K562 (cell line): ENCODE results near the gene SFT2D2. TPM values are rescaled to one million over a fixed set of nuclear protein-coding genes. Genes with fewer than 3 reads are reported as not detected.
A peak's percentile ranks its signal among the peaks of the same experiment; 100 is the strongest.

Experiments
- ATF7 ChIP-seq: fragments of 450-650 bp; IDR thresholded peaks from 2 replicates; pipeline ENCODE4 v1.7.1; 2014; ENCODE audit warnings: mild to moderate bottlenecking, moderate library complexity
- CHAMP1 ChIP-seq: fragments of 450-650 bp; IDR thresholded peaks from 2 replicates; pipeline ENCODE4 v1.6.1; 2016; ENCODE audit warnings: mild to moderate bottlenecking
- JUND ChIP-seq, 2 experiments: IDR thresholded peaks; 2 replicates in 1 of 2; 3 replicates in 1 of 2; pipeline ENCODE4 v1.6.1; 2011; ENCODE audit warnings: borderline replicate concordance in 2 of 2, low read depth in 2 of 2, low read length in 2 of 2, improper control_type of control experiment in 1 of 2, missing biosample characterization in 1 of 2, missing genetic modification characterization in 1 of 2, missing genetic modification reagents in 1 of 2
- RBBP5 ChIP-seq: fragments of 200-600 bp; sonication (generic); IDR thresholded peaks from 2 replicates; pipeline ENCODE4 v1.6.1; 2012; ENCODE audit warnings: borderline replicate concordance, mild to moderate bottlenecking, low read length, control low read depth, inconsistent platforms; ENCODE audit not compliant: insufficient read depth, poor library complexity, severe bottlenecking
- SMARCE1 ChIP-seq: fragments of 450-650 bp; IDR thresholded peaks from 2 replicates; pipeline ENCODE4 v1.7.1; 2016; ENCODE audit warnings: mild to moderate bottlenecking
- STAT6 ChIP-seq: sonication (generic); formaldehyde crosslinking; IDR thresholded peaks from 2 replicates; pipeline ENCODE4 v1.8.1; 2023; ENCODE audit warnings: mild to moderate bottlenecking, missing genetic modification reagents
- THRAP3 ChIP-seq: fragments of 450-650 bp; IDR thresholded peaks from 2 replicates; pipeline ENCODE4 v1.6.1; 2016; ENCODE audit warnings: mild to moderate bottlenecking, inconsistent platforms, borderline replicate concordance
- ZNF408 ChIP-seq: fragments of 250-450 bp; sonication (Bioruptor Pico); IDR thresholded peaks from 2 replicates; pipeline ENCODE4 v1.4.0; 2020; ENCODE audit warnings: low read depth, mild to moderate bottlenecking, moderate library complexity
- polyA plus RNA-seq, 8 experiments: library from polyadenylated mRNA; depleted of rRNA in 4 of 8; stranded (reverse) in 5 of 8; unstranded in 3 of 8; fragments of >200 nt; fragmentation: Nextera tagmentation in 2 of 8; fragmentation: Illumina TruSeq in 1 of 8; extraction: Ambion mirVana in 2 of 8; extraction: Trizol in 1 of 8; gene quantifications; 2 replicates each; pipeline versions ENCODE4 v1.2.1 to v1.2.3, GENCODE V29; 2011 to 2014; ENCODE audit warnings: inconsistent platforms in 1 of 8, missing spikeins in 1 of 8
- total RNA-seq, 7 experiments: library from RNA; depleted of rRNA in 6 of 7; stranded (reverse); fragments of >200 nt in 6 of 7; fragmentation: Illumina TruSeq in 2 of 7; extraction: Trizol in 2 of 7; gene quantifications; 2 replicates each; pipeline versions ENCODE4 v1.2.1 to v1.2.3, GENCODE V29; 2011 to 2021; ENCODE audit warnings: low replicate concordance in 1 of 7
- TF ChIP-seq, protein P1 (sequence below), 2 experiments: fragments of 450-650 bp; IDR thresholded peaks; 2 replicates each; pipeline ENCODE4 v1.6.1; 2016; ENCODE audit warnings: mild to moderate bottlenecking in 2 of 2, borderline replicate concordance in 1 of 2, low read depth in 1 of 2, moderate library complexity in 1 of 2
- TF ChIP-seq, protein P2 (sequence below): fragments of 450-650 bp; formaldehyde crosslinking; IDR thresholded peaks from 2 replicates; pipeline ENCODE4 v1.4.0; 2020; ENCODE audit warnings: mild to moderate bottlenecking, moderate library complexity

The SFT2D2 gene
- total and polyA plus RNA-seq, 9 of the 15 experiments (the other 6 are each of a cell fraction or from before 2014, with no cell fraction given) = 3.4 to 50.1 (median 21.6) TPM

- TF ChIP-seq RBBP5 (no peak), SMARCE1 (peak; percentile 97), JUND (IDR thresholded peaks at IDR 0.05; ENCODE audit: borderline replicate concordance, low read depth, low read length) (peak; percentile 62; the same call in 1 of the 2 replicates), JUND (tag; IDR thresholded peaks at IDR 0.05; ENCODE audit: borderline replicate concordance, low read depth, low read length) (peak; percentile 53; the same call in 2 of the 3 replicates), STAT6 (CRISPR knock-in tag) (no peak), THRAP3 (no peak), ATF7 (0 out of 2 replicates have a peak, but pooled peaks have one; percentile 41), CHAMP1 (peak; percentile 66), ZNF408 (CRISPR knock-in tag) (no peak)
- TF ChIP-seq, protein P1, sequence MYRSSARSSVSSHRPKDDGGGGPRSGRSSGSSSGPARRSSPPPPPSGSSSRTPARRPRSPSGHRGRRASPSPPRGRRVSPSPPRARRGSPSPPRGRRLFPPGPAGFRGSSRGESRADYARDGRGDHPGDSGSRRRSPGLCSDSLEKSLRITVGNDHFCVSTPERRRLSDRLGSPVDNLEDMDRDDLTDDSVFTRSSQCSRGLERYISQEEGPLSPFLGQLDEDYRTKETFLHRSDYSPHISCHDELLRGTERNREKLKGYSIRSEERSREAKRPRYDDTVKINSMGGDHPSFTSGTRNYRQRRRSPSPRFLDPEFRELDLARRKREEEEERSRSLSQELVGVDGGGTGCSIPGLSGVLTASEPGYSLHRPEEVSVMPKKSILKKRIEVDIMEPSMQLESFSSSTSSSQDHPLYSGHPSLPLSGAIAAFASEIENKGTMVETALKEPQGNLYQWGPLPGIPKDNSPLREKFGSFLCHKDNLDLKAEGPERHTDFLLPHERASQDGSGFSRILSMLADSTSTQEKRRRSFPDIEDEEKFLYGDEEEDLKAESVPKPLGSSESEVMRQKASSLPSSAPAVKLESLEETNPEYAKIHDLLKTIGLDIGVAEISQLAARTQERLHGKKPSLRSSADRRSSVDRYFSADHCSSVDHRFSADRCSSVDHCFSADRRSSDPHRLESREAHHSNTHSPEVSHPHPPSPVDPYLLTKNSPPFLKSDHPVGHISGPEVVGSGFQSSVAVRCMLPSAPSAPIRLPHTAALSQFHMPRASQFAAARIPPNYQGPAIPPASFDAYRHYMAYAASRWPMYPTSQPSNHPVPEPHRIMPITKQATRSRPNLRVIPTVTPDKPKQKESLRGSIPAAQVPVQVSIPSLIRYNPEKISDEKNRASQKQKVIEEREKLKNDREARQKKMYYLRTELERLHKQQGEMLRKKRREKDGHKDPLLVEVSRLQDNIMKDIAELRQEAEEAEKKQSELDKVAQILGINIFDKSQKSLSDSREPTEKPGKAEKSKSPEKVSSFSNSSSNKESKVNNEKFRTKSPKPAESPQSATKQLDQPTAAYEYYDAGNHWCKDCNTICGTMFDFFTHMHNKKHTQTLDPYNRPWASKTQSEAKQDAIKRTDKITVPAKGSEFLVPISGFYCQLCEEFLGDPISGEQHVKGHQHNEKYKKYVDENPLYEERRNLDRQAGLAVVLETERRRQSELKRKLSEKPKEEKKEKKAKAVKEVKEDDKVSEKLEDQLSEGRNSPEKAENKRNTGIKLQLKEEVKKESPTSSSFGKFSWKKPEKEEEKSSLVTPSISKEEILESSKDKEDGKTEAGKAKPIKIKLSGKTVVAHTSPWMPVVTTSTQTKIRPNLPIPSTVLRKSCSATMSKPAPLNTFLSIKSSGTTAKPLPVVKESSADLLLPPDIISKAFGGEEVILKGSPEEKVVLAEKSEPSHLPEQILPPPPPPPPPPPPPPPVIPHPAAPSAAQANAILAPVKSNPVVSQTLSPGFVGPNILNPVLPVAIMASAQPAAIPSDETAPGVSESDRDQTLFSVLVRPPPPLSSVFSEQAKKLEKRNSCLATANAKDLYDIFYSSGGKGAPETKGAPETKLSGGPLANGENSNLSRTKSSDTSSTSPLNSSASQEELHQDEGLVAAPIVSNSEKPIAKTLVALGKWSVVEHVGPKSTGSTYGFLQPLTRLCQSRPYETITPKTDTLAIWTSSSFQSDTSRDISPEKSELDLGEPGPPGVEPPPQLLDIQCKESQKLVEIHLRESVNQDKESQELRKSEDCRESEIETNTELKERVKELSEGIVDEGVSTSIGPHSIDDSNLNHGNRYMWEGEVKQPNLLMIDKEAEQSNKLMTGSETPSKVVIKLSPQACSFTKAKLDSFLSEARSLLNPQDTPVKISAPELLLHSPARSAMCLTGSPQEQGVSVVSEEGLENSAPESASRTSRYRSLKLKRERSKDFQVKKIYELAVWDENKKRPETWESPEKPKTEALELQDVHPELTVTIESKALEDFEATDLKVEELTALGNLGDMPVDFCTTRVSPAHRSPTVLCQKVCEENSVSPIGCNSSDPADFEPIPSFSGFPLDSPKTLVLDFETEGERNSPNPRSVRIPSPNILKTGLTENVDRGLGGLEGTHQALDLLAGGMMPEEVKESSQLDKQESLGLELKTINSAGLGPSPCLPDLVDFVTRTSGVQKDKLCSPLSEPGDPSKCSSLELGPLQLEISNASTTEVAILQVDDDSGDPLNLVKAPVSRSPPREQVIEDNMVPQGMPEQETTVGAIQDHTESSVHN (IDR thresholded peaks at IDR 0.05; ENCODE audit: borderline replicate concordance in 1 of 2, low read depth in 1 of 2) = no peak
- TF ChIP-seq, protein P2, sequence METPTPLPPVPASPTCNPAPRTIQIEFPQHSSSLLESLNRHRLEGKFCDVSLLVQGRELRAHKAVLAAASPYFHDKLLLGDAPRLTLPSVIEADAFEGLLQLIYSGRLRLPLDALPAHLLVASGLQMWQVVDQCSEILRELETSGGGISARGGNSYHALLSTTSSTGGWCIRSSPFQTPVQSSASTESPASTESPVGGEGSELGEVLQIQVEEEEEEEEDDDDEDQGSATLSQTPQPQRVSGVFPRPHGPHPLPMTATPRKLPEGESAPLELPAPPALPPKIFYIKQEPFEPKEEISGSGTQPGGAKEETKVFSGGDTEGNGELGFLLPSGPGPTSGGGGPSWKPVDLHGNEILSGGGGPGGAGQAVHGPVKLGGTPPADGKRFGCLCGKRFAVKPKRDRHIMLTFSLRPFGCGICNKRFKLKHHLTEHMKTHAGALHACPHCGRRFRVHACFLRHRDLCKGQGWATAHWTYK (CRISPR knock-in tag) = peak; percentile 44; the same call in 1 of the 2 replicates
These were observed 56.0 kb downstream of the SFT2D2 start (continued) for GRCh38 chr1:168281603-168282325.
